Stomach (tissue), 9 donors: ENCODE data around the gene SYT12. TPM values are rescaled to one million over a fixed set of nuclear protein-coding genes. Genes with fewer than 3 reads are reported as not detected.
A peak's percentile ranks its signal among the peaks of the same experiment; 100 is the strongest.

Experiments used
- DNase-seq, 2 donors: peaks; one replicate each; pipeline versions ENCODE4 v3.0.0 to v3.0.0-alpha.2; 2013 to 2019
- H3K27ac ChIP-seq, 5 donors: fragments of 200-600 bp in 4 of 5; sonication (generic) in 4 of 5; one replicate each; pipeline ENCODE4 v1.5.1; 2013 to 2019; ENCODE audit warnings: mild to moderate bottlenecking in 1 of 5, moderate library complexity in 1 of 5
- H3K27me3 ChIP-seq, 3 donors: fragments of 200-600 bp; sonication (generic); one replicate each; pipeline ENCODE4 v1.5.1; 2017 to 2019; ENCODE audit warnings: mixed run types in 1 of 3
- H3K36me3 ChIP-seq, 4 donors: fragments of 200-600 bp; sonication (generic); 1 replicate in 3 of 4; 2 replicates in 1 of 4; pipeline ENCODE4 v1.5.1; 2016 to 2019
- H3K4me1 ChIP-seq, 4 donors: fragments of 200-600 bp; sonication (generic); one replicate each; pipeline ENCODE4 v1.5.1; 2016 to 2019
- H3K4me3 ChIP-seq, 4 donors: fragments of 200-600 bp; sonication (generic) in 3 of 4; one replicate each; pipeline ENCODE4 v1.5.1; 2016 to 2019; ENCODE audit warnings: mild to moderate bottlenecking in 1 of 4
- H3K9me3 ChIP-seq, 4 donors: fragments of 200-600 bp; sonication (generic); one replicate each; pipeline ENCODE4 v1.5.1; 2016 to 2019
- EP300 ChIP-seq: sonication (generic); formaldehyde crosslinking; IDR thresholded peaks from one replicate; pipeline ENCODE4 v1.6.1; 2017; ENCODE audit warnings: antibody characterized with exemption
- POLR2A ChIP-seq, 4 donors: fragments of 450-650 bp; IDR thresholded peaks; one replicate each; pipeline ENCODE4 v1.6.1; 2016; ENCODE audit warnings: antibody characterized with exemption in 4 of 4, control low read depth in 2 of 4, mild to moderate bottlenecking in 1 of 4, moderate library complexity in 1 of 4
- POLR2AphosphoS5 ChIP-seq, 3 donors: sonication (generic); formaldehyde crosslinking; IDR thresholded peaks; one replicate each; pipeline ENCODE4 v1.6.1; 2016; ENCODE audit warnings: antibody characterized with exemption in 3 of 3
- WGBS, 5 donors: extraction: QIAGEN DNeasy Blood & Tissue Kit in 3 of 5; methylation state at CpG; one replicate each; pipeline versions ENCODE4 v1.1.5 to v1.1.7; 2013 to 2018; 5-methylcytosine and 5-hydroxymethylcytosine counted together
- intact Hi-C: fragments of 100-400 bp; cut with DNase I; formaldehyde crosslinking; loops from one replicate; pipeline ENCODE4 v1.15.1; 2023; ENCODE audit warnings: low total_unique reads
- polyA plus RNA-seq, 3 donors: library from polyadenylated mRNA; stranded (reverse); fragments of 200-250 nt; gene quantifications; one replicate each; pipeline ENCODE4 v1.2.3, GENCODE V29; 2013
- total RNA-seq, 5 donors: library from RNA; depleted of rRNA; stranded (reverse); fragments of >200 nt; gene quantifications; one replicate each; pipeline versions ENCODE4 v1.1.0 to v1.2.3, GENCODE V29; 2014 to 2016
- TF ChIP-seq, protein P1 (sequence below), 7 experiments: fragments of 450-650 bp in 4 of 7; fragments of 200-600 bp in 3 of 7; sonication (generic) in 3 of 7; IDR thresholded peaks; one replicate each; pipeline ENCODE4 v1.5.1; 2016 to 2019; ENCODE audit warnings: antibody characterized with exemption in 7 of 7, control low read depth in 2 of 7, mild to moderate bottlenecking in 1 of 7
- donor health status: healthy with polysubstance abuse.
- donor health status: Bipolar disorder and iron deficiency.
- donor health status: healthy.

The SYT12 gene
- total and polyA plus RNA-seq, 8 donors = 0.31 to 1.1 (median 0.45) TPM; not detected in 5

DNA sequence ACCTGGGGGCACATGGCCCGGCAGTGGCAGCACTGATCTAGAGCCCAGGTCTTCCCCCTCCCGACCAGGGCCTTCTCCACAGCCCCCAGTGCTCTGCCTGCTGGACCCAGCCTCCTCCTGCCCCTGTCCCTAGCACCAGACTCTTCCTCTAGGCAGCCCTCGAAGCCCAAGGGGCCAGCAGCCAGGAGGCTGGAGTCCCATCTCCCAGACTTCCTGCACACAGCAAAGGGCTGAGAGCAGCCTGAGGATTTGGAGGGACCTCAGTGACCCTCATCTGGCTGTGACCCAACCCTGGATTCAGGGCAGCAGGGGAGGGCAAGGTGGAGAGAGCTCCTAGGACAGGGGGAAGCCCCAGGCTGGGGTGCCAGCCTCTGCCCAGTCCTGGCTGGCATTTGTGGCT, 36.7 kb downstream of the SYT12 start:
- TF ChIP-seq POLR2A (IDR thresholded peaks at IDR 0.05) = no peak
- TF ChIP-seq, protein P1, sequence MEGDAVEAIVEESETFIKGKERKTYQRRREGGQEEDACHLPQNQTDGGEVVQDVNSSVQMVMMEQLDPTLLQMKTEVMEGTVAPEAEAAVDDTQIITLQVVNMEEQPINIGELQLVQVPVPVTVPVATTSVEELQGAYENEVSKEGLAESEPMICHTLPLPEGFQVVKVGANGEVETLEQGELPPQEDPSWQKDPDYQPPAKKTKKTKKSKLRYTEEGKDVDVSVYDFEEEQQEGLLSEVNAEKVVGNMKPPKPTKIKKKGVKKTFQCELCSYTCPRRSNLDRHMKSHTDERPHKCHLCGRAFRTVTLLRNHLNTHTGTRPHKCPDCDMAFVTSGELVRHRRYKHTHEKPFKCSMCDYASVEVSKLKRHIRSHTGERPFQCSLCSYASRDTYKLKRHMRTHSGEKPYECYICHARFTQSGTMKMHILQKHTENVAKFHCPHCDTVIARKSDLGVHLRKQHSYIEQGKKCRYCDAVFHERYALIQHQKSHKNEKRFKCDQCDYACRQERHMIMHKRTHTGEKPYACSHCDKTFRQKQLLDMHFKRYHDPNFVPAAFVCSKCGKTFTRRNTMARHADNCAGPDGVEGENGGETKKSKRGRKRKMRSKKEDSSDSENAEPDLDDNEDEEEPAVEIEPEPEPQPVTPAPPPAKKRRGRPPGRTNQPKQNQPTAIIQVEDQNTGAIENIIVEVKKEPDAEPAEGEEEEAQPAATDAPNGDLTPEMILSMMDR (IDR thresholded peaks at IDR 0.05) = no peak
- intact Hi-C loops = no loop called here
- peaks cover 25 to 40% (median 33%) of the 10 kb centered on the region in 4 donors for H3K4me1 ChIP-seq
- 82 to 92% (median 86%) methylated on average over 3 of the region's 3 CpGs for WGBS, 5 donors
- H3K27ac ChIP-seq = no peak overlapping the region
- no peaks in the 10 kb centered on the region for H3K9me3 ChIP-seq
- no peak overlapping the region for H3K4me3 ChIP-seq
- DNase-seq = no peak
- peaks cover 0 to 15% (median 0%) of the 10 kb centered on the region in 3 donors for H3K27me3 ChIP-seq
- H3K36me3 ChIP-seq = no peaks in the 10 kb centered on the region

GRCh38 chr11:67060111-67060522, 37.2 kb downstream of the SYT12 start:
- no peaks in the 10 kb centered on the region for H3K36me3 ChIP-seq
- TF ChIP-seq, protein P1 (IDR thresholded peaks at IDR 0.05) = no peak
- TF ChIP-seq EP300 (no peak), POLR2A (IDR thresholded peaks at IDR 0.05) (no peak)
- no peak overlapping the region for H3K4me3 ChIP-seq
- no peaks in the 10 kb centered on the region for H3K9me3 ChIP-seq
- intact Hi-C loops = no loop called here
- no peak for DNase-seq
- peaks cover 23 to 35% (median 29%) of the 10 kb centered on the region in 4 donors for H3K4me1 ChIP-seq
- H3K27ac ChIP-seq = no peak overlapping the region
- peaks cover 0 to 15% (median 0%) of the 10 kb centered on the region in 3 donors for H3K27me3 ChIP-seq
- 89 to 92% (median 90%) methylated on average over 6 to 7 of the region's 7 CpGs for WGBS, 5 donors

DNA sequence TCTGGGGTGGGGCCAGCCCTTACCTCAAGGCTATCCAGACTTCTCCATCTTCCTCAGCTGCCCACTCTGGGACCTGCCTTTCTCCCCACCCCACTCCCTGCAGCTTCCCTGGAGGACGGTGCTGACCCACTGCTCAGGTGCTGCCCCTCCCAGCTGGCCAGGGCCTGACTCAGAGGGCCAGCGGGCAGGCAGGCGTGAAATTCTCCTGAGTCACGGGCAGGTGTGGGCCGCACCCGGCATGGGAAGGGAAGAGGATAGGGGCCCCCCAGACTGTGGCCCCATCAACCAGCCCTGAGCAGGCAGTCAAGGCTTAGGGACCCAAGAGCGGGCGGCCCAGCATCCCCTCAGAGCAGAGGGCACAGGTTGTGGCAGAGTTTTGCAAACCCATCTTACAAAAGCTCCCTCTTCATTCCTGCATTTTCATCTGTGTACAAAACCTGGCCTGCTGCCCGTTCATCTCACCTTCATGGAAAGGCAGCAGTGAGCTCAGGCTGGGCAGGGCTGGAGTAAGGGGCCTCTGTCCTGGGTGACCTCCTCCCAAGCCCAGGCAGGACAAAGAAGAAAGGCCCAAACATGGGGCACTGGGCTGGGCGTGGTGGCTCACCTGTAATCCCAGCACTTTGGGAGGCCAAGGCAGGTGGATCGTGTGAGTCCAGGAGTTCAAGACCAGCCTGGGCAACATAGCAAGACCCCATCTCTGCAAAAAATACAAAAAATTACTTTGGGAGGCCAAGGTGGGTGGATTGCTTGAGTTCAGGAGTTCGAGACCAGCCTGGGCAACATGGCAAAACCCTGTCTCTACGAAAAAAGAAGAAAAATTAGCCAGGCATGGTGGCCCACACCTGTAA, 39.8 kb downstream of the SYT12 start:
- Histone ChIP-seq H3K4me1 (peaks cover 0 to 9% (median 2%) of the 10 kb centered on the region in 4 donors), H3K27ac (peak overlapping the region in 4 of 5 donors; percentile 8 to 56 (median 37)), H3K27me3 (no peaks in the 10 kb centered on the region), H3K36me3 (peaks cover 0 to 5% (median 0%) of the 10 kb centered on the region in 4 donors), H3K9me3 (no peaks in the 10 kb centered on the region), H3K4me3 (no peak overlapping the region)
- TF ChIP-seq POLR2AphosphoS5 (IDR thresholded peaks at IDR 0.05) (no peak), EP300 (no peak), POLR2A (IDR thresholded peaks at IDR 0.05) (no peak)
- TF ChIP-seq, protein P1 (IDR thresholded peaks at IDR 0.05) = no peak
- WGBS, 5 donors = 70 to 91% (median 80%) methylated on average over 9 to 13 of the region's 13 CpGs
- intact Hi-C loops = no loop called here
- DNase-seq = peak; percentile 48 to 56

- H3K4me1 ChIP-seq = peaks cover 0 to 3% (median 1%) of the 10 kb centered on the region in 4 donors
- DNase-seq = no peak
- intact Hi-C loops = no loop called here
- no peak overlapping the region for H3K27ac ChIP-seq
- H3K36me3 ChIP-seq = peaks cover 0 to 5% (median 0%) of the 10 kb centered on the region in 4 donors
- no peaks in the 10 kb centered on the region for H3K9me3 ChIP-seq
- 79 to 98% (median 94%) methylated on average over 3 of the region's 3 CpGs for WGBS, 5 donors
- TF ChIP-seq POLR2A (IDR thresholded peaks at IDR 0.05) (no peak), EP300 (no peak), POLR2AphosphoS5 (IDR thresholded peaks at IDR 0.05) (no peak)
- TF ChIP-seq, protein P1 (IDR thresholded peaks at IDR 0.05) = no peak
- no peaks in the 10 kb centered on the region for H3K27me3 ChIP-seq
- no peak overlapping the region for H3K4me3 ChIP-seq
Measured at GRCh38 chr11:67066333-67066709, 43.4 kb downstream of the SYT12 start.
